ENCODE data around the gene AXIN1.
"Not testable (repeated sequence)": the region's sequence is repeated elsewhere in the genome, so short reads cannot be mapped to it uniquely, and the experiment has no call there.

Gene AXIN1

GRCh38 chr16:259814-260253 lies 92.7 kb downstream of the AXIN1 start:
- Histone ChIP-seq H3K27me3 (ENCODE audit: control insufficient read depth in 1 of 2, insufficient read depth in 2 of 2, low read length in 2 of 2) (no peaks in the 10 kb centered on the region), H3K27ac (ENCODE audit: low read depth, low read length) (no peak overlapping the region), H3K4me1 (ENCODE audit: control insufficient read depth in 1 of 2, insufficient read depth in 2 of 2, low read length in 2 of 2) (no peaks in the 10 kb centered on the region), H3K9ac (ENCODE audit: low read depth in 1 of 2, low read length in 2 of 2) (no peak overlapping the region), H3K36me3 (ENCODE audit: control insufficient read depth in 1 of 2, insufficient read depth in 2 of 2, low read length in 2 of 2) (peaks cover 19 to 70% of the 10 kb centered on the region in 2 donors), H3K9me3 (ENCODE audit: control insufficient read depth in 1 of 2, low read length in 2 of 2) (no peaks in the 10 kb centered on the region), H3K4me3 (ENCODE audit: low read depth in 1 of 2, low read length in 2 of 2) (no peak overlapping the region)

GRCh38 chr16:259226-259625 lies 93.3 kb downstream of the AXIN1 start:
- Histone ChIP-seq H3K9ac (ENCODE audit: low read depth in 1 of 2, low read length in 2 of 2) (no peak overlapping the region), H3K36me3 (ENCODE audit: control insufficient read depth in 1 of 2, insufficient read depth in 2 of 2, low read length in 2 of 2) (peaks cover 19 to 67% of the 10 kb centered on the region in 2 donors), H3K9me3 (ENCODE audit: control insufficient read depth in 1 of 2, low read length in 2 of 2) (no peaks in the 10 kb centered on the region), H3K4me1 (ENCODE audit: control insufficient read depth in 1 of 2, insufficient read depth in 2 of 2, low read length in 2 of 2) (no peaks in the 10 kb centered on the region), H3K4me3 (ENCODE audit: low read depth in 1 of 2, low read length in 2 of 2) (no peak overlapping the region), H3K27me3 (ENCODE audit: control insufficient read depth in 1 of 2, insufficient read depth in 2 of 2, low read length in 2 of 2) (no peaks in the 10 kb centered on the region), H3K27ac (ENCODE audit: low read depth, low read length) (no peak overlapping the region)

- not testable (repeated sequence) for H3K27me3 ChIP-seq (ENCODE audit: control insufficient read depth in 1 of 2, insufficient read depth in 2 of 2, low read length in 2 of 2); H3K4me3 ChIP-seq (ENCODE audit: low read depth in 1 of 2, low read length in 2 of 2); H3K9ac ChIP-seq (ENCODE audit: low read depth in 1 of 2, low read length in 2 of 2); H3K9me3 ChIP-seq (ENCODE audit: control insufficient read depth in 1 of 2, low read length in 2 of 2); H3K27ac ChIP-seq (ENCODE audit: low read depth, low read length); H3K4me1 ChIP-seq (ENCODE audit: control insufficient read depth in 1 of 2, insufficient read depth in 2 of 2, low read length in 2 of 2)
- peaks cover 19 to 56% of the 10 kb centered on the region in 2 donors for H3K36me3 ChIP-seq (ENCODE audit: control insufficient read depth in 1 of 2, insufficient read depth in 2 of 2, low read length in 2 of 2)
Measured at GRCh38 chr16:258091-258490, 94.4 kb downstream of the AXIN1 start.

GRCh38 chr16:255183-255582 lies 97.3 kb downstream of the AXIN1 start:
- H3K27ac ChIP-seq (ENCODE audit: low read depth, low read length) = no peak overlapping the region
- peaks cover 10 to 35% of the 10 kb centered on the region in 2 donors for H3K36me3 ChIP-seq (ENCODE audit: control insufficient read depth in 1 of 2, insufficient read depth in 2 of 2, low read length in 2 of 2)
- H3K4me3 ChIP-seq (ENCODE audit: low read depth in 1 of 2, low read length in 2 of 2) = peak overlapping the region in 1 of 2 donors; percentile 36
- no peak overlapping the region for H3K9ac ChIP-seq (ENCODE audit: low read depth in 1 of 2, low read length in 2 of 2)
- no peaks in the 10 kb centered on the region for H3K9me3 ChIP-seq (ENCODE audit: control insufficient read depth in 1 of 2, low read length in 2 of 2)
- H3K4me1 ChIP-seq (ENCODE audit: control insufficient read depth in 1 of 2, insufficient read depth in 2 of 2, low read length in 2 of 2) = peaks cover 19 to 25% of the 10 kb centered on the region in 2 donors
- H3K27me3 ChIP-seq (ENCODE audit: control insufficient read depth in 1 of 2, insufficient read depth in 2 of 2, low read length in 2 of 2) = no peaks in the 10 kb centered on the region

- H3K9ac ChIP-seq (ENCODE audit: low read depth in 1 of 2, low read length in 2 of 2) = peak overlapping the region in 1 of 2 donors; percentile 11
- no peak overlapping the region for H3K27ac ChIP-seq (ENCODE audit: low read depth, low read length)
- no peaks in the 10 kb centered on the region for H3K27me3 ChIP-seq (ENCODE audit: control insufficient read depth in 1 of 2, insufficient read depth in 2 of 2, low read length in 2 of 2)
- H3K4me1 ChIP-seq (ENCODE audit: control insufficient read depth in 1 of 2, insufficient read depth in 2 of 2, low read length in 2 of 2) = peaks cover 23 to 28% of the 10 kb centered on the region in 2 donors
- H3K9me3 ChIP-seq (ENCODE audit: control insufficient read depth in 1 of 2, low read length in 2 of 2) = no peaks in the 10 kb centered on the region
- H3K36me3 ChIP-seq (ENCODE audit: control insufficient read depth in 1 of 2, insufficient read depth in 2 of 2, low read length in 2 of 2) = peaks cover 8 to 29% of the 10 kb centered on the region in 2 donors
- peak overlapping the region; percentile 34 to 35 for H3K4me3 ChIP-seq (ENCODE audit: low read depth in 1 of 2, low read length in 2 of 2)
Measured at GRCh38 chr16:254461-254860, 98.1 kb downstream of the AXIN1 start.

- Histone ChIP-seq H3K36me3 (ENCODE audit: control insufficient read depth in 1 of 2, insufficient read depth in 2 of 2, low read length in 2 of 2) (peaks cover 9 to 24% of the 10 kb centered on the region in 2 donors), H3K27ac (ENCODE audit: low read depth, low read length) (peak overlapping the region; percentile 32), H3K9me3 (ENCODE audit: control insufficient read depth in 1 of 2, low read length in 2 of 2) (no peaks in the 10 kb centered on the region), H3K9ac (ENCODE audit: low read depth in 1 of 2, low read length in 2 of 2) (peak overlapping the region; percentile 11 to 26), H3K4me1 (ENCODE audit: control insufficient read depth in 1 of 2, insufficient read depth in 2 of 2, low read length in 2 of 2) (peaks cover 28 to 29% of the 10 kb centered on the region in 2 donors), H3K4me3 (ENCODE audit: low read depth in 1 of 2, low read length in 2 of 2) (peak overlapping the region; percentile 21 to 35), H3K27me3 (ENCODE audit: control insufficient read depth in 1 of 2, insufficient read depth in 2 of 2, low read length in 2 of 2) (no peaks in the 10 kb centered on the region)
Measured at GRCh38 chr16:253833-254232, 98.7 kb downstream of the AXIN1 start.

- H3K4me3 ChIP-seq (ENCODE audit: low read depth in 1 of 2, low read length in 2 of 2) = peak overlapping the region; percentile 27 to 55
- H3K36me3 ChIP-seq (ENCODE audit: control insufficient read depth in 1 of 2, insufficient read depth in 2 of 2, low read length in 2 of 2) = peaks cover 9 to 22% of the 10 kb centered on the region in 2 donors
- no peaks in the 10 kb centered on the region for H3K9me3 ChIP-seq (ENCODE audit: control insufficient read depth in 1 of 2, low read length in 2 of 2)
- peaks cover 28 to 30% of the 10 kb centered on the region in 2 donors for H3K4me1 ChIP-seq (ENCODE audit: control insufficient read depth in 1 of 2, insufficient read depth in 2 of 2, low read length in 2 of 2)
- H3K27me3 ChIP-seq (ENCODE audit: control insufficient read depth in 1 of 2, insufficient read depth in 2 of 2, low read length in 2 of 2) = no peaks in the 10 kb centered on the region
- H3K27ac ChIP-seq (ENCODE audit: low read depth, low read length) = peak overlapping the region; percentile 13
- peak overlapping the region; percentile 28 to 48 for H3K9ac ChIP-seq (ENCODE audit: low read depth in 1 of 2, low read length in 2 of 2)
Measured at GRCh38 chr16:252366-253337, 99.9 kb downstream of the AXIN1 start.

- Histone ChIP-seq H3K27me3 (ENCODE audit: control insufficient read depth in 1 of 2, insufficient read depth in 2 of 2, low read length in 2 of 2) (no peaks in the 10 kb centered on the region), H3K9ac (ENCODE audit: low read depth in 1 of 2, low read length in 2 of 2) (no peak overlapping the region), H3K27ac (ENCODE audit: low read depth, low read length) (no peak overlapping the region), H3K9me3 (ENCODE audit: control insufficient read depth in 1 of 2, low read length in 2 of 2) (no peaks in the 10 kb centered on the region), H3K4me3 (ENCODE audit: low read depth in 1 of 2, low read length in 2 of 2) (no peak overlapping the region), H3K4me1 (ENCODE audit: control insufficient read depth in 1 of 2, insufficient read depth in 2 of 2, low read length in 2 of 2) (peaks cover 28 to 30% of the 10 kb centered on the region in 2 donors), H3K36me3 (ENCODE audit: control insufficient read depth in 1 of 2, insufficient read depth in 2 of 2, low read length in 2 of 2) (peaks cover 7 to 9% of the 10 kb centered on the region in 2 donors)
Measured at GRCh38 chr16:249431-249830, 103.1 kb downstream of the AXIN1 start.

GRCh38 chr16:247027-247426 lies 105.5 kb downstream of the AXIN1 start:
- H3K27me3 ChIP-seq (ENCODE audit: control insufficient read depth in 1 of 2, insufficient read depth in 2 of 2, low read length in 2 of 2) = no peaks in the 10 kb centered on the region
- no peak overlapping the region for H3K4me3 ChIP-seq (ENCODE audit: low read depth in 1 of 2, low read length in 2 of 2)
- H3K36me3 ChIP-seq (ENCODE audit: control insufficient read depth in 1 of 2, insufficient read depth in 2 of 2, low read length in 2 of 2) = peaks cover 6 to 9% of the 10 kb centered on the region in 2 donors
- H3K9ac ChIP-seq (ENCODE audit: low read depth in 1 of 2, low read length in 2 of 2) = no peak overlapping the region
- H3K4me1 ChIP-seq (ENCODE audit: control insufficient read depth in 1 of 2, insufficient read depth in 2 of 2, low read length in 2 of 2) = peaks cover 15 to 26% of the 10 kb centered on the region in 2 donors
- no peak overlapping the region for H3K27ac ChIP-seq (ENCODE audit: low read depth, low read length)
- no peaks in the 10 kb centered on the region for H3K9me3 ChIP-seq (ENCODE audit: control insufficient read depth in 1 of 2, low read length in 2 of 2)

GRCh38 chr16:245105-245504 lies 107.4 kb downstream of the AXIN1 start:
- Histone ChIP-seq H3K4me3 (ENCODE audit: low read depth in 1 of 2, low read length in 2 of 2) (no peak overlapping the region), H3K9ac (ENCODE audit: low read depth in 1 of 2, low read length in 2 of 2) (no peak overlapping the region), H3K27ac (ENCODE audit: low read depth, low read length) (no peak overlapping the region), H3K4me1 (ENCODE audit: control insufficient read depth in 1 of 2, insufficient read depth in 2 of 2, low read length in 2 of 2) (peaks cover 17 to 32% of the 10 kb centered on the region in 2 donors), H3K36me3 (ENCODE audit: control insufficient read depth in 1 of 2, insufficient read depth in 2 of 2, low read length in 2 of 2) (peaks cover under 1 to 4% of the 10 kb centered on the region in 2 donors), H3K27me3 (ENCODE audit: control insufficient read depth in 1 of 2, insufficient read depth in 2 of 2, low read length in 2 of 2) (no peaks in the 10 kb centered on the region), H3K9me3 (ENCODE audit: control insufficient read depth in 1 of 2, low read length in 2 of 2) (no peaks in the 10 kb centered on the region)
